Endothelial cell of umbilical vein (primary cell): ENCODE measurements around the gene DAB2IP. TPM values are rescaled to one million over a fixed set of nuclear protein-coding genes. Genes with fewer than 3 reads are reported as not detected.

ENCODE experiments used
- BruUV-seq: library from RNA; stranded (reverse); fragments of 400-500 nt; replicated peaks from 2 replicates; lab custom pipeline; 2021; lab: Mats Ljungman, UMichigan
- CTCF ChIA-PET: fragments of 300-600, 350-600 bp; sonication (Branson Sonifier 250); formaldehyde crosslinking; loops from one replicate; lab custom pipeline; 2021; ENCODE audit warnings: antibody characterized with exemption, inconsistent platforms; lab: Charles Lee
- POLR2A ChIA-PET: fragments of 300-600, 350-600 bp; sonication (Branson Sonifier 250); formaldehyde crosslinking; loops from one replicate; lab custom pipeline; 2021; ENCODE audit warnings: antibody characterized with exemption, inconsistent platforms; lab: Charles Lee
- DNase-seq: peaks from one replicate; pipeline ENCODE4 v3.0.0-alpha.2; 2011; ENCODE audit warnings: low read depth, low spot score
- FAIRE-seq: peaks from 2 replicates; lab custom pipeline; 2011; peaks lifted over from hg19 to GRCh38; lab: Jason Lieb, UNC
- H2AFZ ChIP-seq: 2 replicates; pipeline ENCODE4 v1.6.0; 2012; ENCODE audit warnings: low read depth, low read length, control low read depth, inconsistent platforms
- H3K27ac ChIP-seq: 2 replicates; pipeline ENCODE4 v1.5.1; 2011; ENCODE audit warnings: low read depth, mild to moderate bottlenecking, control low read depth, low read length, moderate library complexity; ENCODE audit not compliant: insufficient read depth
- H3K27me3 ChIP-seq, 2 experiments: 2 replicates each; pipeline versions ENCODE4 v1.6.0 to v1.6.1; 2011; ENCODE audit warnings: low read length in 2 of 2, mixed read lengths in 1 of 2; ENCODE audit not compliant: control insufficient read depth in 2 of 2, insufficient read depth in 2 of 2
- H3K36me3 ChIP-seq, 2 experiments: 2 replicates in 1 of 2; 3 replicates in 1 of 2; pipeline ENCODE4 v1.5.1; 2011; ENCODE audit warnings: low read length in 2 of 2, mild to moderate bottlenecking in 1 of 2, moderate library complexity in 1 of 2; ENCODE audit not compliant: control insufficient read depth in 2 of 2, insufficient read depth in 2 of 2; ENCODE audit errors: extremely low read depth in 1 of 2
- H3K4me1 ChIP-seq: 3 replicates; pipeline ENCODE4 v1.5.1; 2011; ENCODE audit warnings: mild to moderate bottlenecking, low read length; ENCODE audit not compliant: control insufficient read depth, insufficient read depth; ENCODE audit errors: extremely low read depth
- H3K4me2 ChIP-seq: 2 replicates; pipeline ENCODE4 v1.6.1; 2011; ENCODE audit warnings: low read length, control low read depth, mixed read lengths; ENCODE audit not compliant: insufficient read depth
- H3K4me3 ChIP-seq, 3 experiments: fragments of 200-600 bp in 1 of 3; sonication (generic), shearing (Covaris generic) in 1 of 3; replicated peaks in 1 of 3; 2 replicates each; pipeline ENCODE4 v1.5.1; 2011 to 2016; ENCODE audit warnings: control low read depth in 3 of 3, low read length in 3 of 3, mild to moderate bottlenecking in 2 of 3, inconsistent platforms in 1 of 3, low read depth in 1 of 3, moderate library complexity in 1 of 3; ENCODE audit not compliant: insufficient read depth in 1 of 3
- H3K79me2 ChIP-seq: 2 replicates; pipeline ENCODE4 v1.6.0; 2012; ENCODE audit warnings: low read length, inconsistent platforms; ENCODE audit not compliant: control insufficient read depth, insufficient read depth
- H3K9ac ChIP-seq: replicated peaks from 2 replicates; pipeline ENCODE3; 2011; ENCODE audit warnings: low read length, control low read depth; ENCODE audit not compliant: insufficient read depth; ENCODE audit errors: extremely low read depth
- H3K9me1 ChIP-seq: replicated peaks from 3 replicates; pipeline ENCODE4 v1.6.0; 2011; ENCODE audit warnings: mild to moderate bottlenecking, low read length; ENCODE audit not compliant: control insufficient read depth, insufficient read depth; ENCODE audit errors: extremely low read depth
- H3K9me3 ChIP-seq: replicated peaks from 2 replicates; pipeline ENCODE4 v1.5.1; 2012; ENCODE audit warnings: low read length, inconsistent platforms; ENCODE audit not compliant: control insufficient read depth, insufficient read depth
- H4K20me1 ChIP-seq: replicated peaks from 2 replicates; pipeline ENCODE3; 2011; ENCODE audit warnings: mild to moderate bottlenecking, low read length; ENCODE audit not compliant: control insufficient read depth, insufficient read depth; ENCODE audit errors: extremely low read depth
- CTCF ChIP-seq, 2 donors: IDR thresholded peaks; 1 replicate in 1 of 2; 2 replicates in 1 of 2; pipeline ENCODE4 v1.5.1; 2011; ENCODE audit warnings: low read length in 2 of 2, mild to moderate bottlenecking in 2 of 2, moderate library complexity in 2 of 2, control low read depth in 1 of 2, inconsistent platforms in 1 of 2, low read depth in 1 of 2; ENCODE audit not compliant: insufficient read depth in 1 of 2; ENCODE audit errors: extremely low read depth in 1 of 2
- EZH2 ChIP-seq: IDR thresholded peaks from 2 replicates; pipeline ENCODE4 v1.6.1; 2012; ENCODE audit warnings: borderline replicate concordance, low read depth, mild to moderate bottlenecking, moderate library complexity, low read length, inconsistent platforms; ENCODE audit not compliant: severe bottlenecking
- FOS ChIP-seq: IDR thresholded peaks from 2 replicates; pipeline ENCODE4 v1.6.1; 2011; ENCODE audit warnings: mild to moderate bottlenecking, low read length, moderate library complexity, borderline replicate concordance; ENCODE audit not compliant: insufficient read depth
- GATA2 ChIP-seq: IDR thresholded peaks from 2 replicates; pipeline ENCODE4 v1.7.0; 2011; ENCODE audit warnings: low read depth, mild to moderate bottlenecking, moderate library complexity, mixed read lengths, low read length; ENCODE audit not compliant: insufficient read length, insufficient read depth
- JUN ChIP-seq: IDR thresholded peaks from 2 replicates; pipeline ENCODE4 v1.6.1; 2011; ENCODE audit warnings: borderline replicate concordance, low read depth; ENCODE audit not compliant: insufficient read length, insufficient read depth
- MAX ChIP-seq: IDR thresholded peaks from 2 replicates; pipeline ENCODE4 v1.6.1; 2011; ENCODE audit not compliant: insufficient read depth, insufficient read length
- MYC ChIP-seq: IDR thresholded peaks from one replicate; pipeline ENCODE4 v1.6.1; 2011; ENCODE audit warnings: mild to moderate bottlenecking, low read depth, low read length
- POLR2A ChIP-seq: IDR thresholded peaks from 2 replicates; pipeline ENCODE4 v1.6.1; 2012; ENCODE audit warnings: low read depth, mild to moderate bottlenecking, control low read depth, low read length
- POLR2AphosphoS5 ChIP-seq: IDR thresholded peaks from 2 replicates; pipeline ENCODE4 v1.6.1; 2012; ENCODE audit warnings: low read depth, mild to moderate bottlenecking, control low read depth, low read length, moderate library complexity; ENCODE audit not compliant: insufficient read depth
- dilution Hi-C: fragments of 300-500 bp; cut with MboI; formaldehyde crosslinking; loops from one replicate; pipeline ENCODE4 v1.15.0; 2019; ENCODE audit warnings: low sequenced_read_pairs; ENCODE audit not compliant: extremely low pct_ligation_motif_present
- intact Hi-C: fragments of 100-400 bp; cut with micrococcal nuclease; formaldehyde crosslinking; loops from one replicate; pipeline ENCODE4 v1.10.0; 2022
- polyA plus RNA-seq, 4 experiments: library from polyadenylated mRNA; depleted of rRNA in 3 of 4; stranded (reverse) in 3 of 4; unstranded in 1 of 4; fragments of >200 nt; gene quantifications; 2 replicates each; pipeline versions ENCODE4 v1.2.1 to v1.2.3, GENCODE V29; 2011 to 2012; ENCODE audit warnings: missing spikeins in 1 of 4
- total RNA-seq: library from RNA; stranded (reverse); gene quantifications from 2 replicates; pipeline ENCODE4 v1.2.3, GENCODE V29; 2021

DAB2IP gene
- total and polyA plus RNA-seq, 2 donors (not counting 3 experiments of a cell fraction or from before 2014, with no cell fraction given): 29.2 to 53.6 TPM

- H2AFZ ChIP-seq: no peak overlapping the region
- dilution Hi-C loops: no loop called here
- no peak overlapping the region for H3K9ac ChIP-seq
- H4K20me1 ChIP-seq: no peaks in the 10 kb centered on the region
- H3K9me3 ChIP-seq: no peaks in the 10 kb centered on the region
- peaks cover 25% of the 10 kb centered on the region for H3K4me1 ChIP-seq
- POLR2A ChIA-PET: no interaction called here
- intact Hi-C loops: no loop called here
- peaks cover 2 to 40% of the 10 kb centered on the region in 2 experiments for H3K36me3 ChIP-seq
- no peak overlapping the region for H3K4me3 ChIP-seq
- no peaks in the 10 kb centered on the region for H3K27me3 ChIP-seq
- DNase-seq (no peak), FAIRE-seq (peak; percentile 59)
- H3K4me2 ChIP-seq: no peak overlapping the region
- H3K27ac ChIP-seq: no peak overlapping the region
- H3K9me1 ChIP-seq: no peaks in the 10 kb centered on the region
- no TSS peak for BruUV-seq
- CTCF ChIA-PET: interaction anchor here (0.9 kb wide), 1 partner anchor 82 kb away, joined by 3 read pairs; no protein-coding TSS in a partner anchor
- no peak for TF ChIP-seq CTCF (IDR thresholded peaks at IDR 0.05; ENCODE audit: extremely low read depth in 1 of 2, insufficient read depth in 1 of 2, low read depth in 1 of 2, low read length in 2 of 2)
- TF ChIP-seq POLR2AphosphoS5: no peak
- TF ChIP-seq JUN: no peak
- TF ChIP-seq GATA2: no peak
- no peak for TF ChIP-seq FOS
- TF ChIP-seq POLR2A: no peak
- TF ChIP-seq MYC: no peak
- no peak for TF ChIP-seq MAX
- no peak for TF ChIP-seq EZH2
- no peaks in the 10 kb centered on the region for H3K79me2 ChIP-seq
These were observed 114.7 kb downstream of the DAB2IP start for GRCh38 chr9:121766081-121766683.
